ENCODE measurements around the gene KIAA0513.

Gene KIAA0513

DNA sequence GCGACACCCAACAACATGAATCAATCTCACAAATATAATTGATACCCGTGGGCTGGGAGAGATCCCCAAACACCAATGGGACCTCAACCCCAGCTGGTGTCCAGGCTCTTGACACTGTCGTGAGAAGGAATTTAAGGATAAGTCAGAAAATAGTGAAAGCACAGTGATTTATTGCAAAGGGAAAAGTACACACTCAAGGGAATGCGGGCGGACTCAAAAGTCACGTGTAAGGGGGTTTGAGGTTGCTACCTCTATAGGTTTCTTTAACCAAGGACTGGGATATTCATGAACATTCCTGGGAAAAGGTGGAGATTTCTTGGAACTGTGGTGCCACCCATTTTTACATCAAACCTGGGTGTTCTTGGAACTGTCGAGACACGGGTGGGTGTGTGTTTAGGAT is 10.0 kb upstream of the KIAA0513 start:
- Histone ChIP-seq H3K36me3 (ENCODE audit: control insufficient read depth, insufficient read depth, low read length) (no peaks in the 10 kb centered on the region), H3K9me3 (ENCODE audit: control insufficient read depth, insufficient read depth, low read length) (no peaks in the 10 kb centered on the region), H3K4me3 (ENCODE audit: low read depth, low read length) (no peak overlapping the region), H3K27me3 (ENCODE audit: control insufficient read depth, insufficient read depth, low read length) (peaks cover 4% of the 10 kb centered on the region; the same call in 1 of the 2 replicates), H3K9ac (ENCODE audit: low read depth, low read length) (no peak overlapping the region), H3K4me1 (ENCODE audit: control insufficient read depth, insufficient read depth, low read length) (no peaks in the 10 kb centered on the region), H3K27ac (ENCODE audit: low read depth, low read length) (no peak overlapping the region)

DNA sequence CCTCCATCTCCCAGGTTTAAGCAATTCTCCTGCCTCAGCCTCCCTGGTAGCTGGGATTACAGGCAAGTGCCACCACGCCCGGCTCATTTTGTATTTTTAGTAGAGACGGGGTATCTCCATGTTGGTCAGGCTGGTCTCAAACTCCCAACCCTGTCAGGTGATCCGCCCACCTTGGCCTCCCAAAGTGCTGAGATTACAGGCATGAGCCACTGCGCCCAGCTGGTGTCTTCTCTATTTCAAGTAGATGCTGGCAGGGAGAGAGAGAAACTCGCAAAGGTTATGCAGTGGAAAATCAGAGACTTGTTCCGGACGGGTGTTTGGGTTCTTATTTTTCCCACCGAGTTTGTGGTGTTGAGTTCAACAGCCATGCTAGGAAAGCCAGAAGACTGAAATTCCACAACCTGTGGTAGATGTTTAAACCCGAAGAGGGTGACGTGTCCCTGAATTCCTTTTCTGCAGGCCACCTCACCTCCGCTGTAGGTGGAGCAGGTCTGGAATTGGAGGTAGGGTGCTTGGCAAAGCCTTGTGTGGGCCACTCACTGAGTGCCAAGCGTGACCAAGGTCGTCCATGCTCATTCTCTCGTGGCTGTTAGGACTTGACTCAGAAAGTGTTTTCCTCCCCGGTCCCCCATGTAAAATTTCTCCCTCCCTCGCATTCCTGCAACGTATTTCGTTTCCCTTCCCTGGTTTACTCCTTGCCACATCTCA is 8.9 kb upstream of the KIAA0513 start:
- no peaks in the 10 kb centered on the region for H3K36me3 ChIP-seq (ENCODE audit: control insufficient read depth, insufficient read depth, low read length)
- no peaks in the 10 kb centered on the region for H3K9me3 ChIP-seq (ENCODE audit: control insufficient read depth, insufficient read depth, low read length)
- no peak overlapping the region for H3K4me3 ChIP-seq (ENCODE audit: low read depth, low read length)
- H3K9ac ChIP-seq (ENCODE audit: low read depth, low read length), result no peak overlapping the region
- no peaks in the 10 kb centered on the region for H3K4me1 ChIP-seq (ENCODE audit: control insufficient read depth, insufficient read depth, low read length)
- peaks cover 4% of the 10 kb centered on the region; the same call in 1 of the 2 replicates for H3K27me3 ChIP-seq (ENCODE audit: control insufficient read depth, insufficient read depth, low read length)
- H3K27ac ChIP-seq (ENCODE audit: low read depth, low read length), result no peak overlapping the region

DNA sequence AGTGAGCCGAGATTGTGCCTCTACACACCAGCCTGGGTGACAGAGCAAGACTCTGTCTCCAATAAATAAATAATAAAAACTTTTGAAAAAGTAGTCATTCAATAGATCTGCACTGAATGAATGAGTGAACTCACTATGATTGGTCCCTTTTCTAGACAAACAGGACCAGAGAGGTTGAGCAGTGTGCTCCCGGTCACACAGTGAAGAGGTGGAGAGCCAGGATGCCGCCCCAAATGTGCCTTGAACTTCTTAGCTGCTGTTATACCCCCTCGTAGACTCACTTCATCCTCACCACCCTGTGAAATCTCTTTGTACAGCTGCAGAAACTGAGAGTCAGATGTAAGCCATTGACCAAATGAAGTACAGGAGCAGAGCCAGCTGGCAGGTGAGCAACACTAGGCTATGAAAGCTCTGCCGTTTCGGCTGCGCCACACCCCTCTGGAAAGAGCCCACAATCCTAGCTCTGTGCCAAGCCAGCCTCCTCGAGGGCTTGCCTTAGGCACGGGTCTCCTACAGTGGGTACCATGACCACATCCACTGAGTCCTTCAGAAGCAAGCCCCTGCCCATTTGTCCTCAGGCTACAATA is 7.8 kb upstream of the KIAA0513 start:
- Histone ChIP-seq H3K4me1 (ENCODE audit: control insufficient read depth, insufficient read depth, low read length) (no peaks in the 10 kb centered on the region), H3K9me3 (ENCODE audit: control insufficient read depth, insufficient read depth, low read length) (no peaks in the 10 kb centered on the region), H3K27me3 (ENCODE audit: control insufficient read depth, insufficient read depth, low read length) (peaks cover 4% of the 10 kb centered on the region; the same call in 1 of the 2 replicates), H3K9ac (ENCODE audit: low read depth, low read length) (no peak overlapping the region), H3K4me3 (ENCODE audit: low read depth, low read length) (no peak overlapping the region), H3K27ac (ENCODE audit: low read depth, low read length) (no peak overlapping the region), H3K36me3 (ENCODE audit: control insufficient read depth, insufficient read depth, low read length) (no peaks in the 10 kb centered on the region)

DNA sequence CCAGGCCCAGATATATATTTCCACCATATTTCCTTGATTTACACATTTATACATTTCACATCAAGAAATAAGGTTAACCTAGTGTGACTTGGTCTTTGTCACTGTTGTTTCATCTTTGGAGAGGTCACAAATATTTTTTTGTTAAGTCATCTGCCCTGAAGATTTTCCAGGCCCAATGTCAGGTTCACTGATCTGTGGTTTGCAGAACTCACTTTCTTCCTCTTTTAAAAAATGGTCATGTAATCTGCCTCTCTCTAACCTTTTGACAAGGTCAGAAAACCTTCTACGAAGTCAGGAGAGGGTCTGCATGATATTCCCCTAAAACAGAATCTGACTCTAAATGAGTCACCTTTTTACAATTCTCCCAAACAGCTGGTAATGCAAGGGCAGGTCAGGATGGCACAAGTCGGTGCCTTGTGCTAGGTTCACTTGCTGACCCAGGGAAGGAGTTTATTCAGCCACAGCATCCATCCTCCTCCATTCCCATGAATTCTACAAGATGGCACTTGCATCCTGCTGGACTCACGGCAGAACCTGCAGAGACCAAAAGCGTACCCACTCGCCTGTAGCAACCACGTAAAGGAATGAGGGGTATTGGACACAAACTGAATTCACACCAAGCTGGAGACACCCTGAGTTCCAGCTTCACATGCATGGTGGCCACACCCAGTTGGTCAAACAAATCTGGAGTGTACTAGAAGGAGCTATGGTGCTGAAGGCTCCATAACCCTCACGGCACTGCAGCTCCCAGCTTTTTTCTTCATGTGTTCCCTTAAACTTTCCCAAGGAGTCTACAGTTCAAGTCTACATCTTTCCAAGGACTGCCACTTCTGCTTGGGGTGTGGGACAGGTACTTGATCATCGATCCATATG is 1.6 kb upstream of the KIAA0513 start:
- H3K36me3 ChIP-seq (ENCODE audit: control insufficient read depth, insufficient read depth, low read length), result no peaks in the 10 kb centered on the region
- no peak overlapping the region for H3K27ac ChIP-seq (ENCODE audit: low read depth, low read length)
- no peak overlapping the region for H3K4me3 ChIP-seq (ENCODE audit: low read depth, low read length)
- H3K4me1 ChIP-seq (ENCODE audit: control insufficient read depth, insufficient read depth, low read length), result peaks cover 13% of the 10 kb centered on the region
- no peak overlapping the region for H3K9ac ChIP-seq (ENCODE audit: low read depth, low read length)
- H3K9me3 ChIP-seq (ENCODE audit: control insufficient read depth, insufficient read depth, low read length), result no peaks in the 10 kb centered on the region
- H3K27me3 ChIP-seq (ENCODE audit: control insufficient read depth, insufficient read depth, low read length), result peaks cover 14% of the 10 kb centered on the region

DNA sequence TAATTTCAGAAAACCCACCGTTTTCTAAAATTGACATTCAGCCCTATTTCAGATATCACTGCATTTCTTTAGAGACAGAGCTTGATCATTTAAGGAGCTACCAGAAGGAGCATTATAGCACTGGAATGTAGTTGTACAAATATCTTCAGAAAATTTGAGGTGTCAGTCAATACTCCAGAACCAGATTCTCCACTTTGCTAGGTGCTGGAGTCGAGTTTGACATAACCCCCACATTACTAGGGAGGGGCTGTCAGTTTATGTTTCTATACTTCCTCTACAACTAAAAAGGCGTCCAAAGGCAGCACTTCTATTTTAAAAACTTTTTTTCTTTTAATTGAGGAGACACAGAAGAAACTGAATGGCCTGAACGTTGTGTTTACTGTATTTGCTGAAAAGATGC is 892 bp upstream of the KIAA0513 start:
- peaks cover 13% of the 10 kb centered on the region for H3K4me1 ChIP-seq (ENCODE audit: control insufficient read depth, insufficient read depth, low read length)
- H3K9me3 ChIP-seq (ENCODE audit: control insufficient read depth, insufficient read depth, low read length), result no peaks in the 10 kb centered on the region
- peak overlapping the region; percentile 77 for H3K4me3 ChIP-seq (ENCODE audit: low read depth, low read length)
- peaks cover 14% of the 10 kb centered on the region for H3K27me3 ChIP-seq (ENCODE audit: control insufficient read depth, insufficient read depth, low read length)
- no peaks in the 10 kb centered on the region for H3K36me3 ChIP-seq (ENCODE audit: control insufficient read depth, insufficient read depth, low read length)
- no peak overlapping the region for H3K9ac ChIP-seq (ENCODE audit: low read depth, low read length)
- no peak overlapping the region for H3K27ac ChIP-seq (ENCODE audit: low read depth, low read length)

DNA sequence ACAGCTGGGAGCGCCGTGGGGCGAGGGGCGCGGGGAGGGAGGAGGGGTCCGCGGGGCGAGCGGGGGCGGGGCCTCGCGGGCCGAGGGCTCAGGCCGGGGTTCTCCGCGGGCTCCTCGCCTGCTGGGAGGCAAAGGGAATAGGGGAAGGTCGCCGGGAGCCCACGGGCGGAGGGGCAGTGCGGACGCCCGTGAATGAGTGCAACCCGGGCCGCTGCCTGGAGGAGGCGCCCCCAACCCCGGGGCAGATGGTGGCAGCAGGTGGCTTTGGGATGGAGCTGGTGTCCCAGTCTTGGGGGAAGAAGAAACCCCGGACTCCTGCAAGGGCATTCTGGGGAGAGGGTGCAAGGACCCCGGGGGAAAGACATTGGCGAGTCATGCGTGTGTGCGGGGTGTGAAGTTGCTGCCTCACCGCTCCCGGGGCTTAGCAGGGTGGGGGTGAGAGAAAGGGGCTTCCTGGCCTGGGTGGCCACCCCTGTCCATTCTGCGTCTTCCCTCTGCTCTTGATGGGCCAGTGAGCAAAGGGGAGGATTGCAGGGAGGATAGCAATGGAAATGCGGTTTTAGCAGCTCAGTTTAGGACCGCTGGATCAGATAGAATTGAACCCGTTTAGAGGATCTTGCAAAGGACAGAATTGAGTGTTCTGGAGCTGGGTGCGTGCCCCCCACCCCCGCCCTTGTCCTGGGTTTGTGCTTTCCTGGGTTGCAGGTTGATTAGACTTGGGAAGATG is 526 bp downstream of the KIAA0513 start:
- Histone ChIP-seq H3K4me3 (ENCODE audit: low read depth, low read length) (peak overlapping the region; percentile 77), H3K36me3 (ENCODE audit: control insufficient read depth, insufficient read depth, low read length) (no peaks in the 10 kb centered on the region), H3K27ac (ENCODE audit: low read depth, low read length) (no peak overlapping the region), H3K9me3 (ENCODE audit: control insufficient read depth, insufficient read depth, low read length) (no peaks in the 10 kb centered on the region), H3K27me3 (ENCODE audit: control insufficient read depth, insufficient read depth, low read length) (peaks cover 14% of the 10 kb centered on the region), H3K4me1 (ENCODE audit: control insufficient read depth, insufficient read depth, low read length) (peaks cover 15% of the 10 kb centered on the region), H3K9ac (ENCODE audit: low read depth, low read length) (no peak overlapping the region)

DNA sequence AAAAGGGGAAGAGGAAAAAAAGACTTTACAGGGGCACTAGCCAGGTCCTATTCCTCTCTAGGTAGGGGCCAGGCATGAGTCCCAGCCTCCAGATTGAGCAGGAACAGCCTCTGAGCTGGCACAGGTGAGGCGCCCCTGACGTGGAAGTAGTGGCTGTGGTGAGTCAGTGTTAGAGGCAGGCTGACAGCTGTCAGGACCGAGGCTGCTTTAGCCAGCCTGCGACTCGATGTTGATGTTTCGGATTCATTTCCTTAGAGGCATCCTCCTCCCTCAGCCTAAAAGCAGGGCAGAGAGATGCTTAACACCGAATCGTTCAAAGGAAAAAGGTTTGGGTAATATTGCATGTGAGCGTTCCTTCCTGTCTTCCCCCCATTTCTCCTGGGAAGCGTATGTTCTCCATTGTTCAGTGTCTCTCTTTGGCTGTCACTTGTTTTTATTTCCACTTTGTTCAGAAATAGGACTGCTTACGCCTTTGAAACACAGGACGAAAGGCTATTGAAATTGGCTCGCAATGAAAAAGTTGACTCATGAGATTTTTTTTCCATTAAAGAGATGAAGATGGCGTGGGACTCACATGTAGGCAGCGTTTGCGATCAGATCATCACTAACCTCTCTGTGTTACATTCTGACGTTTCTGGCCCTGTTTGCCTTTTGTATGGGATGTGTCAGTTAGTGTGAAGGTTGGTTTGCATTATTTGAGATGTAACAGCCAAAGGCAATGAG is 1.3 kb downstream of the KIAA0513 start:
- no peak overlapping the region for H3K9ac ChIP-seq (ENCODE audit: low read depth, low read length)
- H3K4me1 ChIP-seq (ENCODE audit: control insufficient read depth, insufficient read depth, low read length), result peaks cover 17% of the 10 kb centered on the region
- no peaks in the 10 kb centered on the region for H3K9me3 ChIP-seq (ENCODE audit: control insufficient read depth, insufficient read depth, low read length)
- H3K4me3 ChIP-seq (ENCODE audit: low read depth, low read length), result peak overlapping the region; percentile 77; the same call in 1 of the 2 replicates
- no peaks in the 10 kb centered on the region for H3K36me3 ChIP-seq (ENCODE audit: control insufficient read depth, insufficient read depth, low read length)
- peaks cover 14% of the 10 kb centered on the region for H3K27me3 ChIP-seq (ENCODE audit: control insufficient read depth, insufficient read depth, low read length)
- H3K27ac ChIP-seq (ENCODE audit: low read depth, low read length), result no peak overlapping the region

DNA sequence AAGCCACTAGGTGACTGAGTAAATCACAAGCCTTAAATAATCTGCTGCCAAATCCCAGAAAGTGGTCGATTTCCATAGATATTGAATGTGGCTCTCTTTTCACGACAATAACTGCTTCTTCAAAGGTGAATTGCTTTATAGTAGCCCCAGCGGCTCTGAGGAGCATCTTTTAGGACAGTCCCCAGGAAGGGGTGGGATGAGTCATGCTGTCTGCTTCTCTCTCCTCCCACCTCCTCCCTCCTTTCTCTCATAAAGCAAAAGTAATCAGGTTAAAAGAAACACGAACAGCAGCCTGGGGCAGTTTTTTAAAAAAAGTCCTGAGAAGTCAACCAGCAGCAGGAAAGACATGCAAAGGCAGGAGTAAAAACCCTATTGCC is 1.8 kb downstream of the KIAA0513 start:
- Histone ChIP-seq H3K4me1 (ENCODE audit: control insufficient read depth, insufficient read depth, low read length) (peaks cover 17% of the 10 kb centered on the region), H3K27me3 (ENCODE audit: control insufficient read depth, insufficient read depth, low read length) (peaks cover 14% of the 10 kb centered on the region), H3K27ac (ENCODE audit: low read depth, low read length) (no peak overlapping the region), H3K4me3 (ENCODE audit: low read depth, low read length) (no peak overlapping the region), H3K9ac (ENCODE audit: low read depth, low read length) (no peak overlapping the region), H3K36me3 (ENCODE audit: control insufficient read depth, insufficient read depth, low read length) (no peaks in the 10 kb centered on the region), H3K9me3 (ENCODE audit: control insufficient read depth, insufficient read depth, low read length) (no peaks in the 10 kb centered on the region)

DNA sequence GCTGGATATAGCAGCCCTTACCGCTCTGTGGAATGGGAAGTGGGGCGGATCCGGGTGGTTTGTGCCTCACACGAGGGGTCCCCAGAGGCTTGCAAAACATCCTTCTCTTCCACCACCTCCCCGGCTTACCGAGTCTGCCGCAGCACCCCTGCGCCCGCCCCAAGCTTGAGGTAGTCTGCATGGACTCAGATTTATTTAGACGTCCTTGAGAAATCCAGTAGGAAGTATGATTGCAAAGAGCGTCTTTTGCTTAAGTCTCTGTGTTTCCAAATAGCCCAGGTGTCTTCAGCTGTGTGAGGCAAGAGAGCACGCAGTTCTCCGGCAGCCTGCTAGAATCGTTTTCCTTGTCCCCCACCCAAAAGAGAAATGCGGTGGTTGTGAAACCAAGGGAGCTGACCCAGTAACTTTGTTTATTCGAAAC is 2.4 kb downstream of the KIAA0513 start:
- Histone ChIP-seq H3K27ac (ENCODE audit: low read depth, low read length) (no peak overlapping the region), H3K4me1 (ENCODE audit: control insufficient read depth, insufficient read depth, low read length) (peaks cover 17% of the 10 kb centered on the region), H3K9ac (ENCODE audit: low read depth, low read length) (no peak overlapping the region), H3K4me3 (ENCODE audit: low read depth, low read length) (no peak overlapping the region), H3K9me3 (ENCODE audit: control insufficient read depth, insufficient read depth, low read length) (no peaks in the 10 kb centered on the region), H3K27me3 (ENCODE audit: control insufficient read depth, insufficient read depth, low read length) (peaks cover 14% of the 10 kb centered on the region), H3K36me3 (ENCODE audit: control insufficient read depth, insufficient read depth, low read length) (no peaks in the 10 kb centered on the region)

DNA sequence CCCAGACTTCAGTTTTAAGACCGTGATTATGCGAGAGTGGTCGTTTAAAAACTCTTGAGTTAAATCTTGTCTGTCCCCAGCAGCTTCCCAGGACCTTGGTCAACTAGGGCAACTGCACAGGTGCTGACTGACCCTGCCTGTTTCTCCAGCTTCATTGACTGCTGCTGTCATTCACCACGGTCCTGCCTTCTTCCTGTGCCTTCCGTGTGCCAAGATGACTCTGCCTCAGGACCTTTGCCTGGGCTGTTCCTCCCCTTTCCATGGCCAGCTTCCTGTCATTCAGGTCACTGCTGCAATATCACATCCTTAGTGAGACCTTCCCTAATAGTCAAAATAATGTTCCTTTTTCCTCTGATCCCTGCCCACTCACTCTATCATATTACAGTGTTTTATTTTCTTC is 3.9 kb downstream of the KIAA0513 start:
- Histone ChIP-seq H3K4me3 (ENCODE audit: low read depth, low read length) (no peak overlapping the region), H3K9me3 (ENCODE audit: control insufficient read depth, insufficient read depth, low read length) (no peaks in the 10 kb centered on the region), H3K36me3 (ENCODE audit: control insufficient read depth, insufficient read depth, low read length) (no peaks in the 10 kb centered on the region), H3K9ac (ENCODE audit: low read depth, low read length) (no peak overlapping the region), H3K27me3 (ENCODE audit: control insufficient read depth, insufficient read depth, low read length) (peaks cover 14% of the 10 kb centered on the region), H3K4me1 (ENCODE audit: control insufficient read depth, insufficient read depth, low read length) (peaks cover 17% of the 10 kb centered on the region), H3K27ac (ENCODE audit: low read depth, low read length) (no peak overlapping the region)
